Measurements from ENCODE around the gene SLC25A10. TPM values are rescaled to one million over a fixed set of nuclear protein-coding genes. Genes with fewer than 3 reads are reported as not detected.

The SLC25A10 gene
- total RNA-seq, 1 donor from 2014 or later: 6.8 TPM

- Histone ChIP-seq H3K4me3 (ENCODE audit: low read length in 3 of 3) (no peak overlapping the region), H3K27me3 (ENCODE audit: control insufficient read depth in 3 of 3, insufficient read depth in 3 of 3, low read length in 3 of 3) (peaks cover 0 to 6% (median 0%) of the 10 kb centered on the region in 3 donors), H3K4me1 (ENCODE audit: control insufficient read depth in 3 of 3, insufficient read depth in 3 of 3, low read length in 3 of 3) (peaks cover 4 to 21% (median 15%) of the 10 kb centered on the region in 3 donors), H3K27ac (ENCODE audit: low read depth, low read length) (no peak overlapping the region), H3K36me3 (ENCODE audit: control insufficient read depth in 3 of 3, insufficient read depth in 3 of 3, low read length in 3 of 3) (peaks cover 0 to 2% (median 0%) of the 10 kb centered on the region in 3 donors), H3K9me3 (ENCODE audit: control insufficient read depth in 3 of 3, low read length in 3 of 3) (no peaks in the 10 kb centered on the region), H3K9ac (ENCODE audit: low read depth in 1 of 3, low read length in 3 of 3) (no peak overlapping the region)
These were observed 7.6 kb downstream of the SLC25A10 start for GRCh38 chr17:81719410-81720266.

DNA sequence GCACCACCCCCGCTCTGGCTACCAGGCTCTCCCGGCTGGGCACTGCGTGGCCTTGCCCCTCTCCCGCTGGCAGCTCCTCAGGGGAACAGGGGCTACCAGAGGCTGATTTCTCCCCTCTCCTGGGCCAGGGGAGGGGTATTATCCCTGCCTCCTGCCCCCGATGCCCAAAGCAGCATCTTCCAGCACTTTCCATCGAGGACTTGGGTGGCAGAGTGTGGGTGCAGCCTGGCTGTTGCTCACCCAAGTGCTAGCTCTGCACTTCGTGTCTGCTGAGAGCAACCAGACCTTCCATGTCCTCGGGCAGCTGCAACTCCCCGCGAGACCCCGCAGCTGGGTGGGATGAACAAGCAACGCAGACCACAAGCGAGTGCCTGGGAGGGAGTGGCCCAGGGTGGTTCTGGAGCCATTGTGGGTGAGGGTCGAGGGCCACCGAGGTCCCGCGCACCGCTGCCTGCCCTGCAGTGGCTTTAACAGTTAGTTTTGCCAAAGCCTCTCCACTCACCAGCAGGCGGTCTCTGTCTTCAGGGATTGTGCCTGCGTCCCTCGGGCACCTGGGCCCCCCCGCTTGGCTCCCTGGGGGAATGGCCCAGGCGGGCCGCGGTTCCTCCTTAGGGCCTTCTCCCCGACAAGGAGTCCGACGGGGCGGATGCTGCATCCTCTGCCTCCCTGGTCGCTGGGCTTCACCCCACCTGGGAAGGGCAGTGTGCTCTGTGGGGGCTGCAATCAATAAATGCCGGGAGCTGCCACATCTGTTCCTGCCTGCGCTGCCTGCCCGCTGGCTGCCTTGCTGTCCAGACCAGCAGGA lies 8.4 kb downstream of the SLC25A10 start:
- H3K9ac ChIP-seq (ENCODE audit: low read depth in 1 of 3, low read length in 3 of 3): no peak overlapping the region
- H3K4me3 ChIP-seq (ENCODE audit: low read length in 3 of 3): no peak overlapping the region
- no peak overlapping the region for H3K27ac ChIP-seq (ENCODE audit: low read depth, low read length)

GRCh38 chr17:81722184-81723120 lies 10.4 kb downstream of the SLC25A10 start:
- peaks cover 4 to 21% (median 15%) of the 10 kb centered on the region in 3 donors for H3K4me1 ChIP-seq (ENCODE audit: control insufficient read depth in 3 of 3, insufficient read depth in 3 of 3, low read length in 3 of 3)
- H3K9me3 ChIP-seq (ENCODE audit: control insufficient read depth in 3 of 3, low read length in 3 of 3): no peaks in the 10 kb centered on the region
- peak overlapping the region in 1 of 3 donors; percentile 25 for H3K9ac ChIP-seq (ENCODE audit: low read depth in 1 of 3, low read length in 3 of 3)
- H3K36me3 ChIP-seq (ENCODE audit: control insufficient read depth in 3 of 3, insufficient read depth in 3 of 3, low read length in 3 of 3): no peaks in the 10 kb centered on the region
- H3K27me3 ChIP-seq (ENCODE audit: control insufficient read depth in 3 of 3, insufficient read depth in 3 of 3, low read length in 3 of 3): peaks cover 0 to 10% (median 4%) of the 10 kb centered on the region in 3 donors
- no peak overlapping the region for H3K4me3 ChIP-seq (ENCODE audit: low read length in 3 of 3)
- H3K27ac ChIP-seq (ENCODE audit: low read depth, low read length): no peak overlapping the region

More for the DNA sequence above, 8.4 kb downstream of the SLC25A10 start:
- H3K9me3 ChIP-seq (ENCODE audit: control insufficient read depth in 3 of 3, low read length in 3 of 3): no peaks in the 10 kb centered on the region
- no peaks in the 10 kb centered on the region for H3K36me3 ChIP-seq (ENCODE audit: control insufficient read depth in 3 of 3, insufficient read depth in 3 of 3, low read length in 3 of 3)
- peaks cover 4 to 21% (median 15%) of the 10 kb centered on the region in 3 donors for H3K4me1 ChIP-seq (ENCODE audit: control insufficient read depth in 3 of 3, insufficient read depth in 3 of 3, low read length in 3 of 3)
- H3K27me3 ChIP-seq (ENCODE audit: control insufficient read depth in 3 of 3, insufficient read depth in 3 of 3, low read length in 3 of 3): peaks cover 0 to 6% (median 0%) of the 10 kb centered on the region in 3 donors

DNA sequence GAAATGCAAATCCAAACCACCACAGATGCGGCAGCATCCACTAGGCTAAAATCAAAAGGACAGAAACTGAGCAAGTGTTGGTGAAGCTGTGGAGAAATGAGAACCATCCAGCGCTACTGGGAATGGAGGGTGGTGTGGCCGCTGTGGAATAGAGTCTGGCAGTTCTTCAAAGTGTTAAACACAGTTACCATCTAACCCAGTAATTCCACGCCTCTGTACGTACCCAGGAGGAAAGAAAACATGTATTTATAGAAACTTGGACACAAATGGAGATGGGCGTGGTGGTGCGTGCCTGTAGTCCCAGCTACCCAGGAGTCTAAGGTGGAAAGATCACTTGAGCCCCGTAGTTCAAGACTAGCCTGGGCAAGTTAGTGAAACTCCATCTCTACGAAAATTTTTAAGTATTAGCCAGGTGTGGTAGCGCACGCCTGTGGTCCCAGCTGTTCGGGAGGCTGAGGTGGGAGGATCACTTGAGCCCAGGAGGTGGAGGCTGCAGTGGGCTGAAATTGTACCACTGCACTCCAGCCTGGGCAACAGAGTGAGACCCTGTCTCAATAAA lies 11.6 kb downstream of the SLC25A10 start:
- Histone ChIP-seq H3K27me3 (ENCODE audit: control insufficient read depth in 3 of 3, insufficient read depth in 3 of 3, low read length in 3 of 3) (peaks cover 0 to 10% (median 4%) of the 10 kb centered on the region in 3 donors), H3K36me3 (ENCODE audit: control insufficient read depth in 3 of 3, insufficient read depth in 3 of 3, low read length in 3 of 3) (no peaks in the 10 kb centered on the region), H3K4me1 (ENCODE audit: control insufficient read depth in 3 of 3, insufficient read depth in 3 of 3, low read length in 3 of 3) (peaks cover 4 to 21% (median 15%) of the 10 kb centered on the region in 3 donors), H3K4me3 (ENCODE audit: low read length in 3 of 3) (no peak overlapping the region), H3K27ac (ENCODE audit: low read depth, low read length) (no peak overlapping the region), H3K9me3 (ENCODE audit: control insufficient read depth in 3 of 3, low read length in 3 of 3) (no peaks in the 10 kb centered on the region), H3K9ac (ENCODE audit: low read depth in 1 of 3, low read length in 3 of 3) (no peak overlapping the region)

- H3K4me1 ChIP-seq (ENCODE audit: control insufficient read depth in 3 of 3, insufficient read depth in 3 of 3, low read length in 3 of 3): peaks cover 4 to 21% (median 15%) of the 10 kb centered on the region in 3 donors
- no peak overlapping the region for H3K9ac ChIP-seq (ENCODE audit: low read depth in 1 of 3, low read length in 3 of 3)
- no peaks in the 10 kb centered on the region for H3K36me3 ChIP-seq (ENCODE audit: control insufficient read depth in 3 of 3, insufficient read depth in 3 of 3, low read length in 3 of 3)
- H3K27me3 ChIP-seq (ENCODE audit: control insufficient read depth in 3 of 3, insufficient read depth in 3 of 3, low read length in 3 of 3): peaks cover 0 to 14% (median 4%) of the 10 kb centered on the region in 3 donors
- no peak overlapping the region for H3K27ac ChIP-seq (ENCODE audit: low read depth, low read length)
- no peaks in the 10 kb centered on the region for H3K9me3 ChIP-seq (ENCODE audit: control insufficient read depth in 3 of 3, low read length in 3 of 3)
- H3K4me3 ChIP-seq (ENCODE audit: low read length in 3 of 3): no peak overlapping the region
These were observed 13.4 kb downstream of the SLC25A10 start for GRCh38 chr17:81725439-81725838.

DNA sequence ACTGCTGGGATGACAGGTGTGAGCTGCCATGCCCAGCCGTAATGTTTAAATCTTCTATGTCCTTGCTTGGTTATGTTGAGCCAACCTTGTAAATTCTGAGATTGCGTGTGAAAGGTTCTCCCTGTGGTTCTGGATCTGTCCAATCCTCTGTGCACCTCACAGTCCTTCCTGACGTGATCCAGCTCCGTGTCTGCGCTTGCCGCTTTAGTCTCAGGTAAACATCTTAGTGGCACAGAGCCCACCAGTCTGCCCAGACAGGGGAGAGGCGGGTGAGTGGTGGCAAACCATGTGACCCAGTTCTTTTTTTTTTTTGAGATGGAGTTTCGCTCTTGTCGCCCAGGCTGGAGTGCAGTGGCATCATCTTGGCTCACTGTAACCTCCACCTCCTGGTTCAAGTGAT lies 13.9 kb downstream of the SLC25A10 start:
- Histone ChIP-seq H3K27ac (ENCODE audit: low read depth, low read length) (no peak overlapping the region), H3K4me3 (ENCODE audit: low read length in 3 of 3) (no peak overlapping the region), H3K4me1 (ENCODE audit: control insufficient read depth in 3 of 3, insufficient read depth in 3 of 3, low read length in 3 of 3) (peaks cover 4 to 21% (median 15%) of the 10 kb centered on the region in 3 donors), H3K27me3 (ENCODE audit: control insufficient read depth in 3 of 3, insufficient read depth in 3 of 3, low read length in 3 of 3) (peaks cover 1 to 20% (median 4%) of the 10 kb centered on the region in 3 donors), H3K36me3 (ENCODE audit: control insufficient read depth in 3 of 3, insufficient read depth in 3 of 3, low read length in 3 of 3) (no peaks in the 10 kb centered on the region), H3K9ac (ENCODE audit: low read depth in 1 of 3, low read length in 3 of 3) (no peak overlapping the region), H3K9me3 (ENCODE audit: control insufficient read depth in 3 of 3, low read length in 3 of 3) (no peaks in the 10 kb centered on the region)

DNA sequence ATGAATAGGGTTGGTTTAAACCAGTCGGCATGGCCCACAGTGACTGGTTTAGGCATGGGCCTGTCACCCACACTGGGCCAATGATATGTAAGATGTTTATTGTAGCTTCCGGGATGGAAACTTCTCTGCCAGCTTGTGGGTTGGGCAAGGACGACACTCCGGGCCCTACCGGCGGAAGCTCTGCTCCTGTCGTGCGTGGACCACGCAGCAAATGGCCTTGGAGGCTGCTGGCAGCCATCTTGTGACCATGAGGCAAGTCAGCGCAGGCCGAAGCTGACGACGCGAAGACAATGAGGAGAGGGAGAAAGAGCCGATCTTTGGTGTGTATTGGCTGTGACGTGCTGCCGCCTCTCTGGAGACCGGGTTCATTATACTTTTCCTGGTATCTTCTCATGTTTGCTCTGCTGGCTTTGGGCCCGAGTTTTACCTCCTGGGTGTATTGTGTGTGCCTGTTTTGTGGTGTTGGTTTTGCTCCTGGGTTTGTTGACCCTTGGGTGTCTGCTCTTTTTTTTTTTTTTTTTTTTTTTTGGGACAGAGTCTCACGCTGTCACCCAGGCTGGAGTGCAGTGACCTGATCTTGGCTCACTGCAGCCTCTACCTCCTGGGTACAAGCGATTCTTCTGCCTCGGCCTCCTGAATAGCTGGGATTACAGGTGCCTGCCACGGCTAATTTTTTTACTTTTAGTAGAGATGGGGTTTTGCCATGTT lies 15.4 kb downstream of the SLC25A10 start:
- H3K9me3 ChIP-seq (ENCODE audit: control insufficient read depth in 3 of 3, low read length in 3 of 3): no peaks in the 10 kb centered on the region
- H3K4me1 ChIP-seq (ENCODE audit: control insufficient read depth in 3 of 3, insufficient read depth in 3 of 3, low read length in 3 of 3): peaks cover under 1 to 11% (median 8%) of the 10 kb centered on the region in 3 donors
- peaks cover 4 to 24% (median 9%) of the 10 kb centered on the region in 3 donors for H3K27me3 ChIP-seq (ENCODE audit: control insufficient read depth in 3 of 3, insufficient read depth in 3 of 3, low read length in 3 of 3)
- no peaks in the 10 kb centered on the region for H3K36me3 ChIP-seq (ENCODE audit: control insufficient read depth in 3 of 3, insufficient read depth in 3 of 3, low read length in 3 of 3)
- no peak overlapping the region for H3K4me3 ChIP-seq (ENCODE audit: low read length in 3 of 3)
- no peak overlapping the region for H3K9ac ChIP-seq (ENCODE audit: low read depth in 1 of 3, low read length in 3 of 3)
- H3K27ac ChIP-seq (ENCODE audit: low read depth, low read length): no peak overlapping the region

DNA sequence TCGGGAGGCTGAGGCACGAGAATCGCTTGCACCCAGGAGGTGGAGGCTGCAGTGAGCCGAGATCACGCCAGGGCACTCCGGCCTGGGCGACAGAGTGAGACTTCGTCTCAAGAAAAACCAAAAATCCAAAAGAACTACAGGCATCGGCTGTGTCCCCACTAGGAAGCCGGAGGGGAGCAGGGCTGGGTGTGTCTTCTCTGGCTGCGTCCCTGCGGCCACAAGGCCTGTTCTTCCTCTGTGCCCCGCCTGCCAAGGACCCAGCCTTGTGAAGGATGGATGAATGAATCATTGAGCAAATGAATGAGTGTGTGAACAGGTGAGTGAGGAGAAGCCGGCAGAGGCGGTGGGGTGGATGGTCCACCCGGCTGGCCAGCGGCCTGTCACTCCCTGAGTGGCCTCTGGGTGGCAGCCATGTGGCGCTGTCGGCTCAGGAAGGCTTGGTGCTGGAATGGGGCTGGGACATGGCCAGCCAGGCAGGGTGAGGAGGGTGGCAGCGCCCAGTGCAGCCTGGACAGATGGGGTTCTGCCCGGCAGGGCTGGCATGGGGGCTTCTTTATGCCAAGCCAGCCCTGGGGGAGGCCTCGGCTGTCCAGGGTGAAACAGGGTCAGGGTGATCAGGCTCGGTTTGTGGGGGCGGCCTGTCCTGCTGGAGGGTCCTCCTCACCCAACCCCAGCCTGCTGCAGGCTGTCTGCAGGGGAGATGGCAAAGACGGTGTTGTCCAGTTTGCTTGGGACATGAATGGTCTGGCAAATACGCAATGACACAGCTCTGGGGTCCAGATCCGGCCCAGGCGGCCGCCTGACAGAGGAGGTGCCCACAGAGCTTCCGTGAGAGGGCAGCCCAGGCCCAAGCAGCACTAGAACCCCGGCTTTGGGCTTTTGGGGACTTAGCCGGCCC lies 21.7 kb downstream of the SLC25A10 start:
- H3K4me3 ChIP-seq (ENCODE audit: low read length in 3 of 3): no peak overlapping the region
- no peaks in the 10 kb centered on the region for H3K36me3 ChIP-seq (ENCODE audit: control insufficient read depth in 3 of 3, insufficient read depth in 3 of 3, low read length in 3 of 3)
- H3K4me1 ChIP-seq (ENCODE audit: control insufficient read depth in 3 of 3, insufficient read depth in 3 of 3, low read length in 3 of 3): peaks cover 3 to 20% (median 15%) of the 10 kb centered on the region in 3 donors
- H3K9ac ChIP-seq (ENCODE audit: low read depth in 1 of 3, low read length in 3 of 3): peak overlapping the region in 1 of 3 donors; percentile 33
- H3K27me3 ChIP-seq (ENCODE audit: control insufficient read depth in 3 of 3, insufficient read depth in 3 of 3, low read length in 3 of 3): peaks cover 20 to 41% (median 24%) of the 10 kb centered on the region in 3 donors
- H3K27ac ChIP-seq (ENCODE audit: low read depth, low read length): no peak overlapping the region
- H3K9me3 ChIP-seq (ENCODE audit: control insufficient read depth in 3 of 3, low read length in 3 of 3): no peaks in the 10 kb centered on the region
